CD4-positive, alpha-beta T cell treated with Interleukin-17A for 1 hour (primary cell): Measurements from ENCODE around the gene POLD3.

Source experiments
- DNase-seq: peaks from one replicate; pipeline ENCODE4 v3.0.0-alpha.2; 2020

POLD3 gene

DNA sequence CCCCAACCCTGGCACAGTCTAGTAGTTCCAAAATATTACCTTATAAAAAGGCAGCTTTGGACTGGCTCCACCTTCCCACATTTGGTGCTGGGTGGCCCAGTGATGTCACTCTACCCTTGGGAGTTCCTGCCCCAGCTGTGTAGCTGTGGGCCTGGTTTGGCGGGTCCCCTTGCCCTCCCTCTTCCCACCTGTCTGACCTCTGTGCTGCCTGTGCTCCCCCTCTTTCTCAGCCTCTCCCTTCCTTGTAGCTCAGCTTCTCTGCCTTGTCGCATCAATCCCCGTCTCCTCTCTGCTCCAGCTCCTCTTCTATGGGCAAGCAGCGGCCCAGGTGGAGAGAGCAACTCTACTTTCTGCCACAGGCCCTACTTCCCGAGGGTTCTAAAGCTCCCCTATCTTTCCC is 84.2 kb downstream of the POLD3 start:
- no peak for DNase-seq

GRCh38 chr11:74677131-74677530 is 84.7 kb downstream of the POLD3 start:
- no peak for DNase-seq

DNA sequence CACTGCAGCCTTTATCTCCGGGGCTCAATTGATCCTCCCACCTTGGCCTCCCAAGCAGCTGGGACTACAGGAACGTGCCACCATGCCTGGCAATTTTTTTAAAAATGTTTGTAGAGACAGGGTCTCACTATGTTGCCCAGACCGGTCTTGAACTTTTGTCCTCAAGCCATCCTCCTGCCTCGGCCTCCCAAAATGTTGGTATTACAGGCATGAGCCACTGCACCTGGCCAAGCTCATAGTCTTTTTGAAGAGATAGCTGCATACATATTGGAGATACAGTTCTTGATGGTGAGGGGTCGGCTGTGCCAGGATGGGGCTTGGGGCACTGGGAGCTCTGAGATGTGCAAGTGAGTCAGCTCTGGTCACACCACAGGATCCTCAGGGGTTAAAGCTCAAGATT is 85.7 kb downstream of the POLD3 start:
- DNase-seq, result no peak

DNA sequence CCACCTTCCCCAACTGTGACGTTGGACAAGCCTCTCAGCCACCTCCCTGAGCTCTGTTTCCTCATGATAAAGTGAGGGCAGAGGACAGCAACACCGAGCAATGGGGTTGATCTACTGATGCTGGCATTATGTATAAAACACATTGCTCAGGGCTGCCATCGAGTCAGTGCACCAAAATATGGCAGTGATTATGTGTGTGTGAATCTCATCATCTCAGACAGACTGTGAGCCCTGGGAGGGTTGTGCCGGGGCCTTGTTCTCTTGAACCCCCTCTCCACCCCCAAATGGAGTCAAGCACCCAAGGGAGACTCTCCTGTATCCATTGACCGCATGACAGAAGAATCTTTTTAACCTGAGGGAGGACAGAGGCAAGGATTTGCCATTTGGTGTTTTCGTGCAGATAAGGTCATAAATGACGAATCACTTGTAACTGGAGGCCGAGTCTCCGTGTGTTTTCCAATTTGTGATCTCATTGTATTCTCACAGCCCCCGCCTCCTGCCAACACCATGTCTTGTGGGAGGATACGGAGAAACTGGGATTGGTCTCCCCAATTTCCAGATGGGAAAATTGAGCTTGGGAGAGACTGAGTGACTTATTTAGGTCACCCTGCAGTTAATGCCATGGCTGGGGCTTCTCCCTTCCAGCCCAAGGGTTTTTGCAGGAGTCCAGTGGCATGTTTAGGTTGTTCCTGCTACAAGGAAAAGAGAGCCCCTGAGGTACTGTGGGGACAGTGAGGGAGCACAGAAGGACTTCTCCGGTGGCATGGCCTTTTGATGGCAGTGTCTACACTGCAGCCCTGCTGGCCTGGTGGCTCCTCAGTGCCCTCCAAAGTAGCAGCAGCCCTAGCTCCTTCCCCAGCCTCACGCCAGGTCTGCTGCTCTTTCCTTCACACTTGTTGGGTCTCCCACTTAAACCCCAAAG is 86.5 kb downstream of the POLD3 start:
- DNase-seq, result no peak

GRCh38 chr11:74679513-74679865 is 87.1 kb downstream of the POLD3 start:
- DNase-seq, result no peak

GRCh38 chr11:74680035-74680671 is 87.8 kb downstream of the POLD3 start:
- DNase-seq, result no peak

- no peak for DNase-seq
These were observed 88.5 kb downstream of the POLD3 start for GRCh38 chr11:74680703-74681531.

GRCh38 chr11:74681686-74682651 is 89.6 kb downstream of the POLD3 start:
- DNase-seq, result no peak

DNA sequence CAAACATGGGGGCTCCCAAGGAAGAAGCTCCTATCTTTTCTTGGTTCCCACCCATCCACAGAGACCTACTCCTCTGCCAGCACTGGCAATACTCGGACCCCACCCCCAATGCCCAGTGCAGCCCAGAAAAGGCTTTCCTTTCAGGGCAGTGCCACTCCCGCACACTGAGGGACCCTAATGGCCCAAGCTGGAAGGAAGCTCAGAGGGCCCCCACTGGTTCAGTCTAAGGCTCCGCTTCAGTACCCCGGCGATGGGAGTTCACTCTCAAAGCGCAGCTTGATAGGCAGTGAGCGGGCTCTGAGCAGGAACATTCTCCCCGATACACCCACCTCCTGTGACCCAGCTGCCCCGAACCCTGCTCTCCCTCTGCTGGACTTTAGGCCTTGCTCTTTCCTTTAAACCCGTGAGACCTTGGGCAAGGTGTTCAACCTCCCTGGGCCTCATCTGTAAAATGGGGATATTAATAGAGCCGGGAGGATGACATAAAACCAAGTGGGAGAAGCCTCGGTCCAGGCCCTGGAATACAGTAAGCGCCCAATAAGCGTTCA is 90.4 kb downstream of the POLD3 start:
- DNase-seq, result no peak

DNA sequence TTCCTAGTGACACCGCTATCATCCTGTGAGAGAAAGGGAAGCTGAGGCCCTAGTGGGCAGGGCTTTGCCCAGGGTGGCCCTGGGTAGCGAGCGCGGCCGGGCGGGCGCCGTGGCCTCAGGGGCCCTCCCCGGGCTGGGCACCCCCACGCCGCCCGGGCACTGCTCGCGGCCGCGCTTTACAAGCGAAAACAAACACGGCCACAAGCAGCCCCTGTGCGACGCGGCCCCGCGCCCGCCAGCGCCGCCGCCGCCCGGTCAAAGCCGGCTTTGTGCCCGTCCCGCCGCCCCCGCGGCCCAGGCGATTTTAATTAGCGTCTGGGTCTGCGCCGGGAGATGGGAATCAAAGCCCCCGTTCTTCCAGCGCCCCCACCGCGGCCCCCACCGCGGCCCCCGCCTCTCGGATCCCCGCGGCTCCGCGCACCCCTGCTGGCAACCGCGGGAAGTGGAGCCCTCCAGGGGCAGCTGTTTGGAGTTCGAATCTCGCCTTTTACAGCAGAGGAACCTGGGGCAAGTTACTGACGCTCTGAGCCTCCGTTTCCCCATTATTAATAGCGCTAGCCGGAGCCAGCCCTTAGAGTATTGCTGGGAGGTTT is 91.0 kb downstream of the POLD3 start:
- DNase-seq, result no peak

- no peak for DNase-seq
These were observed 91.6 kb downstream of the POLD3 start for GRCh38 chr11:74683941-74684481.

DNA sequence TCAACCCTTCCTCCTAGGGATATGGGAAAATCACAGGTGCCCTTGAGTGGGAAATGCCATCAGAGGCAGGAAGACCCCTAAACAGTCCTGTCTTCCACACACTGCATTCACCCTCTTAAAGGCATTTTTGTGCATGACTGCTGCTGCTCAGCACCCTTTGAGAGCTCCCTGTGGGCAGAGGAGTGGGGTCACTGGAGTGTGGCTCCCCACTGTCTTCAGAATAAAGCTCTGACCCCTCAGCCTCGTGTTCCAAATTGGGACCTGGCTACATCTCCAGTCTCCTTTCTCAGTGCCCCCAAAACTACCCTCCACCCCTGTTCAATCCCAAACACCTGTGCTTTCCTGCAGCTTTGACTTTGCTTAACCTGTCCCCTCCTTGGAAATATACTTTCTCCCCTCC is 92.3 kb downstream of the POLD3 start:
- no peak for DNase-seq

- no peak for DNase-seq
These were observed 93.0 kb downstream of the POLD3 start for GRCh38 chr11:74685338-74685737.

GRCh38 chr11:74685905-74686304 is 93.5 kb downstream of the POLD3 start:
- DNase-seq, result peak; percentile 15

DNA sequence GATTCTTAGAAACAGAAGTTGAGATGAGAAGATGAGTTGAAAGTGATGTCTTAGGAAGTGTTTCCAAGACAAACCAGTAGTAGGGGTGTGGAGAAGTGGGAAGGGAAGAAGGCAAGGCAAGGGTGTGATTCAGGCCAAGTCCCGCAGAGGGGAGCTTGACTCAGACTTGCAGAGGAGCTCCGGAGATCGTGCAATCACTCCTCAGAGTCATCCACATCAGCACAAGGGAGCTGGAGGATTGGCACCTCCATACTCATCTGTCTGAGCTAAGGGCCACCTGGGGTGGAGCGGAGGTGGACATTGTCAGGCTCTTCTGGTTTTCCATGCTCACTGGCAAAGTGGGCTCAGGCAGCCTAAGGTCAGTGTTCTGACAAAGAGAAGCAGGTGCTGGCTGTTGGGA is 94.4 kb downstream of the POLD3 start:
- no peak for DNase-seq

GRCh38 chr11:74687237-74688023 is 95.0 kb downstream of the POLD3 start:
- no peak for DNase-seq

DNA sequence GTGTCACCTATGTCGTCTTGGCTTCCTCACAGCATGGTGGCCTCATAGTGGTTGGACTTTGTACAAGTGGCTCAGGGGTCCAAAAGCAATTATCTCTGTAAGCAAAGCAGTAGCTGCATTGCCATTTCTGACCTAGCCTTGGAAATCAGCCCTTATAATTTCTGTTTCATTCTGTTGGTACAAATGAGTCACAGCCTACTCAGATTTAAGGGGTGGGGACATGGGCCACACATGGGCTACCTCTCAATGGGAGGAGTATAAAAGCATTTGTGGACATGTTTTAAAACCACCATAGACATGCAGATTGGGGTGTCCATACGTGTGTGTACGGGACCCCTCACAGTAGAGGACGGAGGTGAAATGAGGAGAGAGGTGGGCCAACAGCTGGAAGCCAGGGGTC is 97.3 kb downstream of the POLD3 start:
- DNase-seq, result no peak

DNA sequence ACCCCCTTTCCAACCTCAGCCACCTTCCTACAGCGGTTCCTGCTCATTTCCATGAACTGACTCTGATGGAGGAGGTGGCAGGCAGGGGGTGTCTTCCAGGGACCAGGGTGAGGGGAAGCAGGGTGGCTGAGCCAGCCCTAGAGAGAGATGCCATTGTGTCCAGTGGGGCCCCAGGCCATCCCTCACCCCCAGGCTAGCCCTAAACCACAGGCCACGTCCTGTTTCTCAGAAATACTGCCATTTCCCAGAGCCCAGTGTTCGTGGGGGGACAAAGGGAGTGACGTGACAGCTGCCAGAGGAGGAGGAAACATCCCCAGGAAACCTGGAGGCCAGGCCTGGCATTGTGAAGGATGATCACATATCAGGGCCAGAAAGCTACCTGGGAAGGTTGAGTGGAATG is 99.4 kb downstream of the POLD3 start:
- no peak for DNase-seq
